Pancreas (tissue), 10 donors: ENCODE data around the gene OBSCN. TPM values are rescaled to one million over a fixed set of nuclear protein-coding genes. Genes with fewer than 3 reads are reported as not detected.

Experiments
- ATAC-seq, 4 donors: fragments of 200-7000 bp; cut with Tn5 transposase; one replicate each; pipeline versions ENCODE4 v1.8.0 to v1.9.1; 2020; ENCODE audit warnings: mild to moderate bottlenecking in 4 of 4, moderate library complexity in 4 of 4
- DNase-seq, 6 donors: peaks; one replicate each; pipeline ENCODE4 v3.0.0-alpha.2; 2020
- FAIRE-seq: peaks from 2 replicates; lab custom pipeline; 2012; peaks lifted over from hg19 to GRCh38; lab: Jason Lieb, UNC
- H3K27ac ChIP-seq, 4 donors: fragments of 200-600 bp; sonication (generic); 1 replicate in 3 of 4; 2 replicates in 1 of 4; pipeline versions ENCODE4 v1.5.0 to v1.8.0; 2020
- H3K27me3 ChIP-seq, 4 donors: fragments of 200-600 bp; one replicate each; pipeline ENCODE4 v1.8.0; 2021
- H3K36me3 ChIP-seq, 3 donors: fragments of 200-600 bp; sonication (generic) in 1 of 3; one replicate each; pipeline versions ENCODE4 v1.5.0 to v1.8.0; 2020 to 2021
- H3K4me1 ChIP-seq, 3 donors: fragments of 200-600 bp; one replicate each; pipeline ENCODE4 v1.8.0; 2021
- H3K4me3 ChIP-seq, 4 donors: fragments of 200-600 bp; sonication (generic) in 2 of 4; one replicate each; pipeline versions ENCODE4 v1.5.0 to v1.8.0; 2020 to 2021
- H3K9me3 ChIP-seq, 4 donors: fragments of 200-600 bp; one replicate each; pipeline ENCODE4 v1.8.0; 2021
- CTCF ChIP-seq, 4 donors: fragments of 200-600 bp; sonication (generic) in 3 of 4; IDR thresholded peaks; one replicate each; pipeline versions ENCODE4 v1.5.0 to v1.8.0; 2021; ENCODE audit warnings: antibody characterized with exemption in 4 of 4
- WGBS, 2 donors: extraction: QIAGEN DNeasy Blood & Tissue Kit; methylation state at CpG; one replicate each; pipeline ENCODE4 v1.1.7; 2013; 5-methylcytosine and 5-hydroxymethylcytosine counted together
- intact Hi-C, 3 donors: fragments of 100-400 bp; cut with DNase I; formaldehyde crosslinking; loops; one replicate each; pipeline versions ENCODE4 v1.11.1 to v1.14.2; 2022
- polyA plus RNA-seq, 2 donors: library from polyadenylated mRNA; stranded (reverse); fragments of 200-250 nt; gene quantifications; one replicate each; pipeline ENCODE4 v1.2.3, GENCODE V29; 2013
- total RNA-seq, 6 donors: library from RNA; stranded (reverse); fragmentation: NEBNext Ultra II Directional in 4 of 6; extraction: Animal tissue kit (Norgen Biotek cat#: 25700) in 4 of 6; gene quantifications; one replicate each; pipeline versions ENCODE4 v1.2.1 to v1.2.4, GENCODE V29; 2021 to 2023
- donor health status: healthy with polysubstance abuse.
- donor health status: DM: no; HTN: no; CAD: no; lungs with moderate emphysema.
- donor health status: DM: no; HTN: no; CAD: no.
- donor health status: control.
- donor health status: control.
- donor health status: Bipolar disorder and iron deficiency.
- donor health status: DM: yes; HTN: yes; CAD: no.
- donor health status: DM: no; HTN: no; CAD: no.
- donor health status: DM: no; HTN: no; CAD: no.
- donor health status: DM: yes; HTN: yes; CAD: no.

Gene OBSCN
- total and polyA plus RNA-seq, 8 donors, result 7.9 to 61.4 (median 11.3) TPM

- Histone ChIP-seq H3K4me1 (no peaks in the 10 kb centered on the region), H3K36me3 (peaks cover 0 to 7% (median 0%) of the 10 kb centered on the region in 3 donors), H3K27me3 (no peaks in the 10 kb centered on the region), H3K9me3 (no peaks in the 10 kb centered on the region), H3K27ac (no peak overlapping the region), H3K4me3 (no peak overlapping the region)
- 83 to 89% methylated on average over 18 of the region's 18 CpGs for WGBS, 2 donors
- intact Hi-C loops, result no loop called here
- ATAC-seq, result no peak
- no peak for TF ChIP-seq CTCF (IDR thresholded peaks at IDR 0.05)
- FAIRE-seq, result no peak
- DNase-seq, result peak in 4 of 6 donors; percentile 9 to 54 (median 28)
Measured at GRCh38 chr1:228336308-228337030, 128.6 kb downstream of the OBSCN start.

- intact Hi-C loops, result no loop called here
- H3K36me3 ChIP-seq, result peaks cover 0 to 7% (median 0%) of the 10 kb centered on the region in 3 donors
- FAIRE-seq, result no peak
Measured at GRCh38 chr1:228337031-228337564, 129.3 kb downstream of the OBSCN start.

GRCh38 chr1:228337711-228338520 lies 130.1 kb downstream of the OBSCN start:
- ATAC-seq, result no peak
- DNase-seq, result peak in 5 of 6 donors; percentile 6 to 51 (median 9)
- FAIRE-seq, result no peak
- 85 to 87% methylated on average over 26 of the region's 26 CpGs for WGBS, 2 donors
- Histone ChIP-seq H3K4me1 (no peaks in the 10 kb centered on the region), H3K9me3 (no peaks in the 10 kb centered on the region), H3K27ac (no peak overlapping the region), H3K27me3 (no peaks in the 10 kb centered on the region), H3K4me3 (no peak overlapping the region), H3K36me3 (peaks cover 0 to 7% (median 0%) of the 10 kb centered on the region in 3 donors)
- intact Hi-C loops, result no loop called here
- TF ChIP-seq CTCF (IDR thresholded peaks at IDR 0.05), result no peak

More at GRCh38 chr1:228337031-228337564, 129.3 kb downstream of the OBSCN start:
- 90 to 93% methylated on average over 15 of the region's 15 CpGs for WGBS, 2 donors
- Histone ChIP-seq H3K4me1 (no peaks in the 10 kb centered on the region), H3K27ac (no peak overlapping the region), H3K4me3 (no peak overlapping the region), H3K27me3 (no peaks in the 10 kb centered on the region), H3K9me3 (no peaks in the 10 kb centered on the region)
- ATAC-seq, result no peak
- peak in 5 of 6 donors; percentile 3 to 59 (median 10) for DNase-seq
- no peak for TF ChIP-seq CTCF (IDR thresholded peaks at IDR 0.05)

GRCh38 chr1:228338521-228339051 lies 130.7 kb downstream of the OBSCN start:
- Histone ChIP-seq H3K36me3 (peaks cover 0 to 7% (median 0%) of the 10 kb centered on the region in 3 donors), H3K27ac (no peak overlapping the region), H3K9me3 (no peaks in the 10 kb centered on the region), H3K4me1 (no peaks in the 10 kb centered on the region), H3K4me3 (no peak overlapping the region), H3K27me3 (no peaks in the 10 kb centered on the region)
- no peak for TF ChIP-seq CTCF (IDR thresholded peaks at IDR 0.05)
- intact Hi-C loops, result no loop called here
- FAIRE-seq (no peak), DNase-seq (peak in 4 of 6 donors; percentile 5 to 46 (median 26)), ATAC-seq (no peak)
- WGBS, 2 donors, result 90 to 95% methylated on average over 21 of the region's 21 CpGs
